Astrocyte (in vitro differentiated cells and primary cell): ENCODE measurements around the gene ABCF3.

Source experiments
- EZH2 ChIP-seq: IDR thresholded peaks from 2 replicates; pipeline ENCODE4 v1.6.1; 2012; ENCODE audit warnings: mild to moderate bottlenecking, low read length, inconsistent platforms; ENCODE audit not compliant: insufficient read depth
- TF ChIP-seq, protein P1 (sequence below): IDR thresholded peaks from 2 replicates; pipeline ENCODE4 v1.5.1; 2011; ENCODE audit warnings: low read depth, mild to moderate bottlenecking, inconsistent platforms, low read length, moderate library complexity; ENCODE audit not compliant: insufficient read depth

GRCh38 chr3:184203526-184203925 lies 17.5 kb downstream of the ABCF3 start:
- TF ChIP-seq, protein P1, sequence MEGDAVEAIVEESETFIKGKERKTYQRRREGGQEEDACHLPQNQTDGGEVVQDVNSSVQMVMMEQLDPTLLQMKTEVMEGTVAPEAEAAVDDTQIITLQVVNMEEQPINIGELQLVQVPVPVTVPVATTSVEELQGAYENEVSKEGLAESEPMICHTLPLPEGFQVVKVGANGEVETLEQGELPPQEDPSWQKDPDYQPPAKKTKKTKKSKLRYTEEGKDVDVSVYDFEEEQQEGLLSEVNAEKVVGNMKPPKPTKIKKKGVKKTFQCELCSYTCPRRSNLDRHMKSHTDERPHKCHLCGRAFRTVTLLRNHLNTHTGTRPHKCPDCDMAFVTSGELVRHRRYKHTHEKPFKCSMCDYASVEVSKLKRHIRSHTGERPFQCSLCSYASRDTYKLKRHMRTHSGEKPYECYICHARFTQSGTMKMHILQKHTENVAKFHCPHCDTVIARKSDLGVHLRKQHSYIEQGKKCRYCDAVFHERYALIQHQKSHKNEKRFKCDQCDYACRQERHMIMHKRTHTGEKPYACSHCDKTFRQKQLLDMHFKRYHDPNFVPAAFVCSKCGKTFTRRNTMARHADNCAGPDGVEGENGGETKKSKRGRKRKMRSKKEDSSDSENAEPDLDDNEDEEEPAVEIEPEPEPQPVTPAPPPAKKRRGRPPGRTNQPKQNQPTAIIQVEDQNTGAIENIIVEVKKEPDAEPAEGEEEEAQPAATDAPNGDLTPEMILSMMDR: no peak
- TF ChIP-seq EZH2: no peak
